HG03280 (cell line): Measurements from ENCODE around the gene QSOX2.

ENCODE experiments used
- ATAC-seq: cut with Tn5 transposase; IDR thresholded peaks from one replicate; pipeline ENCODE4 v1.9.1; 2021; ENCODE audit warnings: mild to moderate bottlenecking, moderate library complexity; ENCODE audit not compliant: unreplicated experiment

The QSOX2 gene

GRCh38 chr9:136157477-136158265 lies 87.9 kb downstream of the QSOX2 start:
- no peak for ATAC-seq
